Neural crest cell (in vitro differentiated cells): Measurements from ENCODE around the gene DBNL. TPM values are rescaled to one million over a fixed set of nuclear protein-coding genes. Genes with fewer than 3 reads are reported as not detected.

Source experiments
- DNase-seq: peaks from one replicate; pipeline ENCODE4 v3.0.0; 2021; ENCODE audit warnings: low read depth, mixed read lengths, low spot score
- H3K27ac Mint-ChIP-seq: one replicate; pipeline ENCODE4 v1.8.0; 2021; ENCODE audit warnings: mild to moderate bottlenecking, mixed read lengths; ENCODE audit not compliant: unreplicated experiment
- H3K27me3 Mint-ChIP-seq: 2 replicates; pipeline ENCODE4 v1.8.0; 2021; ENCODE audit warnings: low read depth, mild to moderate bottlenecking, mixed read lengths
- H3K36me3 Mint-ChIP-seq: 2 replicates; pipeline ENCODE4 v1.8.0; 2021; ENCODE audit warnings: low read depth, mild to moderate bottlenecking, mixed read lengths
- H3K4me1 Mint-ChIP-seq: 2 replicates; pipeline ENCODE4 v1.8.0; 2021; ENCODE audit warnings: mixed read lengths
- H3K4me3 Mint-ChIP-seq: one replicate; pipeline ENCODE4 v1.8.0; 2021; ENCODE audit warnings: mild to moderate bottlenecking, mixed read lengths
- H3K9me3 Mint-ChIP-seq: 2 replicates; pipeline ENCODE4 v1.8.0; 2021; ENCODE audit warnings: mixed read lengths
- CTCF ChIP-seq: fragments of 200-600 bp; sonication (generic); conservative IDR thresholded peaks from 2 replicates; pipeline ENCODE4 v1.5.0; 2021; ENCODE audit warnings: antibody characterized with exemption, mild to moderate bottlenecking
- total RNA-seq: library from RNA; stranded (reverse); gene quantifications from 2 replicates; pipeline ENCODE4 v1.2.1, GENCODE V29; 2021

The DBNL gene
- total RNA-seq, 1 donor from 2014 or later, result 74.6 TPM

- Mint-ChIP-seq H3K27me3 (no peaks in the 10 kb centered on the region), H3K27ac (no peak overlapping the region)
These were observed 50.5 kb downstream of the DBNL start for GRCh38 chr7:44094883-44095592.

GRCh38 chr7:44095781-44096180, 51.3 kb downstream of the DBNL start:
- peaks cover 14% of the 10 kb centered on the region for H3K4me1 Mint-ChIP-seq
- no peak for DNase-seq
- no peak for TF ChIP-seq CTCF
- no peaks in the 10 kb centered on the region for H3K9me3 Mint-ChIP-seq
- H3K27me3 Mint-ChIP-seq, result no peaks in the 10 kb centered on the region
- H3K4me3 Mint-ChIP-seq, result no peak overlapping the region
- H3K36me3 Mint-ChIP-seq, result no peaks in the 10 kb centered on the region
- H3K27ac Mint-ChIP-seq, result no peak overlapping the region

More at GRCh38 chr7:44094883-44095592, 50.5 kb downstream of the DBNL start:
- no peaks in the 10 kb centered on the region for H3K9me3 Mint-ChIP-seq
- no peak overlapping the region for H3K4me3 Mint-ChIP-seq
- DNase-seq, result no peak
- no peaks in the 10 kb centered on the region for H3K36me3 Mint-ChIP-seq
- peaks cover 7% of the 10 kb centered on the region for H3K4me1 Mint-ChIP-seq
- no peak for TF ChIP-seq CTCF

GRCh38 chr7:44096326-44096881, 51.9 kb downstream of the DBNL start:
- Mint-ChIP-seq H3K4me3 (no peak overlapping the region), H3K27me3 (no peaks in the 10 kb centered on the region), H3K27ac (peak overlapping the region; percentile 75), H3K36me3 (no peaks in the 10 kb centered on the region), H3K4me1 (peaks cover 15% of the 10 kb centered on the region), H3K9me3 (no peaks in the 10 kb centered on the region)
- no peak for TF ChIP-seq CTCF
- no peak for DNase-seq

- Mint-ChIP-seq H3K9me3 (no peaks in the 10 kb centered on the region), H3K4me3 (no peak overlapping the region), H3K4me1 (peaks cover 15% of the 10 kb centered on the region), H3K27me3 (no peaks in the 10 kb centered on the region), H3K36me3 (no peaks in the 10 kb centered on the region), H3K27ac (peak overlapping the region; percentile 75)
- no peak for DNase-seq
- no peak for TF ChIP-seq CTCF
These were observed 52.8 kb downstream of the DBNL start for GRCh38 chr7:44097064-44097932.

- no peak overlapping the region for H3K27ac Mint-ChIP-seq
- no peaks in the 10 kb centered on the region for H3K27me3 Mint-ChIP-seq
- no peak for TF ChIP-seq CTCF
- no peaks in the 10 kb centered on the region for H3K9me3 Mint-ChIP-seq
- no peaks in the 10 kb centered on the region for H3K36me3 Mint-ChIP-seq
- no peak for DNase-seq
- H3K4me3 Mint-ChIP-seq, result no peak overlapping the region
- H3K4me1 Mint-ChIP-seq, result peaks cover 15% of the 10 kb centered on the region
These were observed 53.9 kb downstream of the DBNL start for GRCh38 chr7:44098092-44099068.
